Stimulated activated CD8-positive, alpha-beta memory T cell treated with anti-CD3 and anti-CD28 coated beads, Interleukin-12 subunit alpha, Interleukin-12 subunit beta, amount 100 ng/mL, for 1 hour (primary cell): Measurements from ENCODE around the gene PDCD1.
"Not testable (repeated sequence)": the region's sequence is repeated elsewhere in the genome, so short reads cannot be mapped to it uniquely, and the experiment has no call there.

Experiments
- DNase-seq: peaks from one replicate; pipeline ENCODE4 v3.0.0-alpha.2; 2020; ENCODE audit warnings: low read depth

The PDCD1 gene

GRCh38 chr2:241858206-241859016, at the start of gene PDCD1:
TSS of gene PDCD1 (minus strand) at chr2:241858894. CDS start at chr2:241858838, 56 bp downstream.
- DNase-seq: no peak

DNA sequence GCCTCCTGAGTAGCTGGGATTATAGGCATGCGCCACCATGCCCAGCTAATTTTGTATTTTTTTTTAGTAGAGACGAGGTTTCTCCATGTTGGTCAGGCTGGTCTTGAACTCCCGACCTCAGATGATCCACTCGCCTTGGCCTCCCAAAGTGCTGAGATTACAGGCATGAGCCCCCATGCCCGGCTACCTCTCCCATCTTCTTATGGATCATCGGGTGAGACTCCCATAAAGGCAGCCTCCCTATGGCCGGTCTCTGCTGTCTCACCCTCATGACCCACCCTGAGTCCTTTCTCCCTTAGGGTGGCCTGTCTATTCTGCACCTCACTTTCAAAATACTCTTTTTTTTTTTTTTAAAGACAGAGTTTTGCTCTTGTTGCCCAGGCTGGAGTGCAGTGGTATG, 49.1 kb upstream of the PDCD1 start:
- not testable (repeated sequence) for DNase-seq

DNA sequence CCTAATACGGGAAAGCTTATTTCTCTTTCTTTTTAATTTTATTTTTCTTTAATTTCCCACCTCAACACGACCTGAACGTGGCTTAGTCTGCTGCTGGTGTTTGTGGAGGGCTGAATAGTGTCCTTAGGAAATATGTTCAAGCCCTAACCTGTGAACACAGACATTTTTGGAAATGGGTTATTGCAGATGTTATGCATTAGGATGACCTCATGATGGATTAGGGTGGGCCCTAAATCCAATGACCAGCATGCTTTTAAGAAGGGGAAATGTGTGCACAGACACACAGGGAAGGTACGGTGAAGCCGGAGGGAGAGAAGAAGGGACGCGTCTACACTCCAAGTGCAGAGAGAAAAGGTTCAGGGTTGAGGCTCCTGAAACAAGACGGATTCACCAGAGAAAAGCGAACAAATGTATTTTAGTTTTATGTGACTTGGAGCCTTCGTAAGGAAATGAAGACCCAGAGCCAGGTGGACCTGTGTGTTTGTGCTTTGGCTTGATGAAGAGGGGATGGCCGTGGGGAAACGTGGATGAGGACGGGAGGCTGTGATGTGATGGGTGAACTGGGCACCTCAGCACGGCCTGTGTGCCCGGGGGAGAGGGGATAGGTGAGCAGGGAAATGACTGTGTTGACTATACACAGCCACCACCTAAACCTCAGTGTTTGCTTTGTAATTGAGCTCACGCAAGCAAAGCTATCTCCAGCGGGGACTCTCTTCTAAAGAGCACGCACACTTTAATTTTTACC, 48.3 kb upstream of the PDCD1 start:
- no peak for DNase-seq

DNA sequence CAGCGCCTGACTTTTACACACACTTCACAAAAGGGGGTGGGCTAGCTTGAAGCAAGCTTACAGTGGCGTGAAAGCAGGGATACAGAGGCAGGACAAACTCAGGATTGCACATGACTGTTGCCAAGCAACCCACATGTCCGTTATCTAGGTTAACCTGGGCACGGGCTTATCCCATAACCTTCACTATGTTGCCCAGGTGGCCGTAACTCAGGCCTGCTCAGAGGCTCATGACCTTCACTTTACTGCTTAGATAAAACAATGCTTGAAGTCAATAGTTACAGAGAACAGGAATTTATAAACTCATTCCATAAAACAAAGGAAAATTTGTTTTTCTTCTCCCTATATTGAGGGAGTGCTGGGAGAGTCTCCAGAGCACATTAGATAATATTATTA, 47.7 kb upstream of the PDCD1 start:
- not testable (repeated sequence) for DNase-seq

DNA sequence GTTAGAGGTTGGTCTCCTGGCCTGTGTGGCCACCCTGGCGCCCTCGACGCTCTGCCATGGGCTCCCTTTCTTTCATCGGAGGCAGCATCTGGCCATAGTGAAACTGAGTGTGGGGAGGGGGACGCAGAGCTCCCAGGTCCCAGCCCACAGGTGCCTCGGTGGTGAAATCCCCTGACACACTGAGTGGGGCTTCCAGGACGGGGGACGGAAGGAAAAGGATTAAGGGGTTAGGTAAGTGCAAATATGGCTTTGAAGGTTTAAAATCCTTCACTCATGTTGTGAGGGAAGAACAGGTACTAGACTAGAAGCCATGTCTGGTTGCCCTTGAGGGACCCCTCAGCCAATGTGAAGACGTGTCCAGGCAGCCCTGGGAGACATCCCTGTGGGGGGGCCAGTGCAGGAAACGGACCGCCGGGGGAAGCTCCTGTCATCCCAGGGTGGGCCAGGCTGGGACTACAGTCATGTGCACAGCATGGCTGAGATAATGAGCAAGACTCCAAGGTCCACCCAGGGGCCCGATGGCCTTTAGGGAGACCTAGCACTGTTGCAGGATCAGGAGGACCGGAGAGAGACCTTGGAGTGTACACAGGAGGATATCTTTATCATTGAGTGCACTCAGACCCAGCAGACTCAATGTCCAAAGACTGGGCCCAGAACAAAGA, 47.2 kb upstream of the PDCD1 start:
- DNase-seq: no peak

GRCh38 chr2:241904791-241905710, 46.4 kb upstream of the PDCD1 start:
- DNase-seq: no peak

GRCh38 chr2:241904011-241904718, 45.5 kb upstream of the PDCD1 start:
- no peak for DNase-seq

- no peak for DNase-seq
Measured at GRCh38 chr2:241903121-241904010, 44.7 kb upstream of the PDCD1 start.

GRCh38 chr2:241902357-241902991, 43.8 kb upstream of the PDCD1 start:
- DNase-seq: no peak

- DNase-seq: no peak
Measured at GRCh38 chr2:241901500-241902351, 43.0 kb upstream of the PDCD1 start.

- no peak for DNase-seq
Measured at GRCh38 chr2:241901018-241901380, 42.3 kb upstream of the PDCD1 start.

DNA sequence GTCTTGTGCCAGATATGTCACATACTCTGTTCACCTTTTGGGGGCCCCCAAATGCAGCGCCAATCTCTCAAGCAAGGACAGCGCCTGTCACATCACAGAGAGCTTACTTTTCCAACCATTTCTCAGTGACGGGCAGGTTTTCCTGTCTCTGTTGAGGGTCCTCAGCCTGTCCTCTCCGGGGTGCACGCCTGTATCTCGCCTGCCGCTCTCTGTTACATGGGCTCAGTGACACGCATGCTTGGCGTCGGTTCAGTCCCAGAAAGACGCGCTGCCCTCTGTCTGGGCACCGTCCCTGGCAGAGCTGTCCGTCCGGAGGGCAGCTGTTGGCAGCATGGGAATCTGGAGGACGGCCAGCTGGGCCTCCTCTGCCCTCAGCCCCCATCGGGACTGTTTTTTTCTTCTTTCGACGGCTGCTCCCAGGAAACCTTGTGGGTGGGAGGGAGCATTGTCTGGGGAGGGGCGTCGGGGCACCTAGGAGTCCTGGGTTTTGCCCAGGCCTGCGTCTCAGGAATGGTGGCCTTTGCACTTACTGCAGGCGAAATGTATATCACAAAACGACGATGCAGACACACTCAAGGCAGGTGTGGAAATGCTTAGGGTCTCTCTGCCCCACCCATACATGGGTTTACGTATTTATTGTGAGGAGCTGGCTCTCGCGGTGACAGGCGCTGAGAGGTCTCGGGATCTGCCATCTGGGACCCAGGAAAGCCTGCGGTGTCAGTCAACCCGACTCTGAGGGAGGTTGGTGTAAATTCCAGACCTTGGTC, 41.7 kb upstream of the PDCD1 start:
- no peak for DNase-seq

DNA sequence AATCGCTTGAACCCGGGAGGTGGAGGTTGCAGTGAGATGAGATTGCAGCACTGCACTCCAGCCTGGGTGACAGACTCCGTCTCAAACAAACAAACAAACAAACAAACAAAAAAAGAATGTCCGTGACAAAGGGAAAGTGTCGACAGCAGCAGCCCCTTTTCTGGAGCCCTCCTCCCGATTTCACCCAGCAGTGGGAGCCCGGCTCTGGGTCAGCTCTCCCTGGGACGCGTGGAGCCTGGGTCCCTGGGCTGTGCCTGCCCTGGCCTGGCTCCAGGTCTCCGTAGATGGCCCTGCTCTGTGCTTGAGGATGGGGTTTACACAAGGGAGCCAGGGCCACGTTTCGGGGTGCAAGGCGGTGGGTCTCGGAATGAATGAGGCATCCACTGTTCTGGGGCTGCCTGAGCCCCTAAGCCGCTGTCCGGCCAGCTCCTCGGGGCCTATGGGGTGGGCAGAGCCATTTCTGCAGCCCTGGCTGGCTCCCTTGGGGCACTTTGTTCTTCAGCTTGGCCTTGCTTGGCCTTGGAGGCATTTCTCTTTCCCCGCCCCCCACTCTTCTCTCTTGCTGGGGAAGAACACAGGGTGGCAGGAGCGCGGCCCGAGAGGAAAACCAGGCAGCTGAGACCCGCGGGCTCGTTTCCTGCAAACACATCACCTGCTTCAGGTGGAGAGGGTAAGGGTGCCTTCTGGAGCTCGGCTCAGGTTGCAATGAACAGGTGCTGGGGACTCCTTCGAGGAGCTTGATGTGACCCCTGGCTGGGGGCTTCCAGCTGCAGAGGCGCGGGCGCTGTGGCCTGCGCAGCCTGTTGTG, 40.0 kb upstream of the PDCD1 start:
- DNase-seq: no peak

DNA sequence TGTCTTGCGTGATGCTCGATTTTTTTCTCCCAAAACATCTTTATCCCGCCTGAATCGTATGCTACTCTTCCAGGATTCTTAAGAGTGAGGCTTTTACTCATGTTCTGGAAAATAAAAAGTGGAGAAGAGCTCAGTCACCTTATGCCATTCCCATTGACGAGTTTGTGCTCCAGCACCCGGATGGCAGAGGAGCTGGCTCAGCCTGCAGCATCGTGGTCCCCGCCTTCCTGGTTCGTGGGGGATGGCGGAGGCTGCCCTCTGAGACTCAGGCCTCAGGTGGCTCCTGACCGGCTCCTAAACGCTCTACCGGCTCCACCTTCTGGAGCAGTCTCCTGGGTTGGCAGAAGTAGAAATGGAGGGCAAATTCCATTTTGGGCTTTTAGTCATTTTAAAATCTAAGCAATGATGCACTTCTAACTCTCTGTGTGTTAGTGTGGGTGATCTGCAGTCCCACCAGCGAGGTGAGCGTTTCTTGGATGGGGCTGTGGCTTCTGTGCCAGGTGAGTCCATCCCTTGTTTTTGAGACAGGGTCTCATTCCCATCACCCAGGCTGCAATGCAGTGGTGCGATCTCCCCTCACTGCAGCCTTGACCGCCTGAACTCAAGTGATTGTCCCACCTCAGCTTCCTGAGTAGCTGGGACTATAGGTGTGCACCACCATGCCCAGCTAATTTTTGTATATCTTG, 38.7 kb upstream of the PDCD1 start:
- DNase-seq: no peak

- no peak for DNase-seq
Measured at GRCh38 chr2:241896746-241897201, 38.1 kb upstream of the PDCD1 start.
